ENCODE measurements around the gene ST6GALNAC1.

Gene ST6GALNAC1

GRCh38 chr17:76686538-76687297 lies 43.2 kb upstream of the ST6GALNAC1 start:
- TF ChIP-seq CTCF (conservative IDR thresholded peaks at IDR 0.05), result no peak
- TF ChIP-seq ZFX (IDR thresholded peaks at IDR 0.05), result no peak
- H3K27ac ChIP-seq, result no peak overlapping the region

- H3K27ac ChIP-seq, result no peak overlapping the region
- TF ChIP-seq CTCF (conservative IDR thresholded peaks at IDR 0.05) (no peak), ZFX (IDR thresholded peaks at IDR 0.05) (no peak)
Measured at GRCh38 chr17:76685846-76686245, 42.3 kb upstream of the ST6GALNAC1 start.

- TF ChIP-seq CTCF (conservative IDR thresholded peaks at IDR 0.05) (no peak), ZFX (IDR thresholded peaks at IDR 0.05) (no peak)
Measured at GRCh38 chr17:76685366-76685765, 41.8 kb upstream of the ST6GALNAC1 start.

GRCh38 chr17:76684756-76685155 lies 41.2 kb upstream of the ST6GALNAC1 start:
- no peak overlapping the region for H3K27ac ChIP-seq
- TF ChIP-seq ZFX (IDR thresholded peaks at IDR 0.05) (no peak), CTCF (conservative IDR thresholded peaks at IDR 0.05) (no peak)

More at GRCh38 chr17:76685366-76685765, 41.8 kb upstream of the ST6GALNAC1 start:
- no peak overlapping the region for H3K27ac ChIP-seq

GRCh38 chr17:76683921-76684745 lies 40.6 kb upstream of the ST6GALNAC1 start:
- H3K27ac ChIP-seq, result no peak overlapping the region
- TF ChIP-seq CTCF (conservative IDR thresholded peaks at IDR 0.05) (no peak), ZFX (IDR thresholded peaks at IDR 0.05) (no peak)

GRCh38 chr17:76683011-76683755 lies 39.6 kb upstream of the ST6GALNAC1 start:
- TF ChIP-seq CTCF (conservative IDR thresholded peaks at IDR 0.05), result no peak
- no peak for TF ChIP-seq ZFX (IDR thresholded peaks at IDR 0.05)
- H3K27ac ChIP-seq, result no peak overlapping the region

Data from C4-2B (cell line).